IMR-90 (cell line): ENCODE measurements around the gene KCTD3.

Experiments used
- CTCF ChIP-seq: conservative IDR thresholded peaks from 2 replicates; pipeline ENCODE4 v1.5.1; 2012; ENCODE audit warnings: mild to moderate bottlenecking, low read depth, low read length, improper control_type of control experiment
- MAFK ChIP-seq: IDR thresholded peaks from 2 replicates; pipeline ENCODE4 v1.6.1; 2012; ENCODE audit warnings: low read depth, low read length, improper control_type of control experiment
- NFE2L2 ChIP-seq: fragments of 150-350 bp; IDR thresholded peaks from 2 replicates; pipeline ENCODE4 v1.6.1; 2016; ENCODE audit warnings: low read depth, mild to moderate bottlenecking, low read length
- POLR2A ChIP-seq: IDR thresholded peaks from 2 replicates; pipeline ENCODE4 v1.6.1; 2012; ENCODE audit warnings: mild to moderate bottlenecking, low read depth, low read length

GRCh38 chr1:215650446-215651149 is 83.5 kb downstream of the KCTD3 start:
- TF ChIP-seq NFE2L2 (no peak), POLR2A (no peak), CTCF (no peak), MAFK (no peak)
